ENCODE data around the gene RING1.

RING1 gene

DNA sequence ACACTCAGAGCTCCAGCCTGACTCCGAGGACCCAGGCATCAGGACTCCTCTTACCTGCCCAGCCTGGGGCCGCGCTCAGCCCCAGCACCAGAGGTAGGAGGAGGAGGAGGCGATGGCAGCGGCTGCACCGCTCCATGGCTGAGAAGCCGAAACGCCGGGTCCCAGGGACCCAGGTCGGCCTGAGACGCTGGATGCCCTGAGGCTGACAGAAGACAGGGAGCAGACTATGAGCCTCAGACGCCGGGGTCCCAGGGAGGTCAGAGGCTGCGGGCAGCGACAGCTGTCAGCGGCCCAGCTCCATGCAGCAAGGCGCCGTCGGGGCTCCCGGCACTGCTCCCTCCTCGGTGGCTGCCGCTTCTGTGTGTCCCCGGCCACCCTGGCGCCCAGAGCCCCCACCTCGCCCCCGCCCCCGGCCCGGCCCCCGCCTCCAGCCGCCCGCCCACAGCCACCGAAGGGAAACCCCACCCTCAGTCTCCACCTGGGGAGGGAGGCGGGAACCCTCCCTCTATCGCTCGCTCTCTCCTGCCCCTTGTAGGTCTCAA, 16.1 kb upstream of the RING1 start, which contains the start of gene COL11A2:
Gene COL11A2, minus strand, starts transcription at position 363 of the 542 bp plus-strand sequence. Its CDS starts 227 bp downstream, at position 136.
- no peak for DNase-seq (ENCODE audit: low read depth, low spot score)

DNA sequence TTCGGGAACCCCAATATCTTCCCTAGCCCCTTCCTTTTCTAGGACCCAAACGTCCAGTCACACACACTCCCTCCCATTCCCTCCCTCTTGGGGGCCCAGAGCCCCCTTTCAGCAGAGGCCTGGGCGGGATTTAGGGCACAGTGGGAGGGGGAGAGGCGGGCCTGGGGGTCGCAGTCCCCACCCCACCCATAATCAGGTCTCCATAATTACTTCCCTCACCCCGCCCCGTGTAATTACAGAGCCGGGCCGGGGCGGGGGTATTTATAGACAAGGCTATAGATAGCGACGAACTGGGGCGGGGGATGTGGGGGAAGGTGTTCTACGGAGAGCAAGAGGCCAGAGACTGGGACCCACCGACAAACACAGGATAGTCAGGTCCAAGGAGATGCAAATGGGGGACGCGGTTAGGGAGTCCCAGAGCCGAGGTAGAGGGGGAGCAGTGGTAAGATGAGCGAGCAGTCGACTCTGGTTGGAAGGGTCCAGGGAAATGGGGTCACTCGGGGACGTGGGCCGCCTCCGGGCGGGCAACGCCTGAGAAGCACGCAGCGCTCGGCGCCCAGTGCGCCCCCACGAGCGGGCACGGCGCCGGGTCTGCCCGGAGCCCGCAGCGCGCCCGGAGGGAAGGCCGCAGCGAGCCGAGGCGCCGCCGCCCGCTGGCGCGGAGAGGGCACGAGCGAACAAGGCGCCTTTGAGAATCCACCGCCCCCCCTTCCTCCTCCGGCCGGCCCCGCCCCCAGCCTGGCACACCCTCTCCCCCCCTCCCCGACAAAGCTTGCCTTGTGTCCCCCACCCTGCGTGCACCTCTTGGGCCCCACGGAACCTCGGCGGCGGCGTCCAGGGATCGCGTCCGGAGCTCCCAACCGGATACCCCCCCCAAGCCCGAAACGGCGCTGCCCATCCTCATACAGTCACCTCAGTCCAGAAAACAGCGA, 15.4 kb upstream of the RING1 start:
- DNase-seq (ENCODE audit: low read depth, low spot score): no peak

- DNase-seq (ENCODE audit: low read depth, low spot score): no peak
These were observed 14.7 kb upstream of the RING1 start for GRCh38 chr6:33193619-33194018.

DNA sequence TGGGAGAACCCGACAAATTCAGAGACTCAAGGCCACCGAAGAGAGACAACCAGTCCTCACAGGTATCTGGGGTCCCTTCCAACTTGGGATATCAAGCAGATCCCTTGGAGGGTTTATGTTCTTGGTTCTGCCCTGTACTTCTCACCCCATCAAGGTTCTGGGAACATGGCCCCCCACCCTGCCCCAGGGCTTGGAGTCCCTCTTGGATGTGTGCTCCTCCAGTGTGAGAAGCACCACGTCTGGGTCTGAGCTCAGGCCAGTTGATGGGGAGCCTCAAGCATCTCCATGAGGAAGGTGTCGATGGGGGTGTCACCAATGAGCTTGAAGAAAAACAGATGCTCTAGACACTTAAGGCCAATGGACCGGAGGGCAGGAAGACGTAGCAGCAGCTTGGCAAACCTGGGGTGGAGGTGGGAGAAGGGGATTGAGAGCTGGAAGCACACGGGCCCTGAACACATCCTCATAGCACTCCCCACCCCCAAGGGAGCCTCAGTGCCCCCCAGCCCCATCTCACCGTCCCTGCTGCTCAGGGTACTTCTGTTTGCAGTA, 13.8 kb upstream of the RING1 start:
- no peak for DNase-seq (ENCODE audit: low read depth, low spot score)

- DNase-seq (ENCODE audit: low read depth, low spot score): no peak
These were observed 12.8 kb upstream of the RING1 start for GRCh38 chr6:33195304-33196165.

DNA sequence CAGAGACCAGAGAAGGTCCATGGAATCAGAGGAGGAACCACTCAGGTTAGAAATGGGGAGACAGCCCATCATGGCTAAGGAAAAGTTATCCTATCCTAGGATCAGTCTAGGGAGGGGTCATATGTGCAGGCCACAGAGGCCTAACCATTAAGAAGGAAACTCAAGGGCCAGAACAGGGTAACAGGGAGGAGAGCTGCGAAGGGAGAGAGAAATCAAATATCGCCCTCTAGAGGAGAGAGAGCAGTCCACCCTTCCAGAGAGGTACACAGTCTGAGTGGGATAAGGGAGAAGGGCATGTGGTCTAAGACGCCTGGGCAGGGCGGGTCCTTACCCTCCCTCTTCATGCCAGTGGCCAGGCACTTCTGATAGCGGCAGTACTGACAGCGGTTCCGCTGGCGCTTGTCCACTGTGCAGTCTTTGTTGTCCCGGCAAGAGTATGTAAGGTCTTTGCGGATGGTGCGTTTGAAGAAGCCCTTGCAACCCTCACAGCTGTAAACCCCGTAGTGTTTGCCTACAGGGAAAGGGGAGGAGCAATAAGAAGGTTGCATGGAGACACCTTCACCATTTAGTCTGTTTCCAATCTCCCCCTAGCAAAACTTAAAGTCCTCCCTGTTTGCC, 10.8 kb upstream of the RING1 start:
- no peak for DNase-seq (ENCODE audit: low read depth, low spot score)

DNA sequence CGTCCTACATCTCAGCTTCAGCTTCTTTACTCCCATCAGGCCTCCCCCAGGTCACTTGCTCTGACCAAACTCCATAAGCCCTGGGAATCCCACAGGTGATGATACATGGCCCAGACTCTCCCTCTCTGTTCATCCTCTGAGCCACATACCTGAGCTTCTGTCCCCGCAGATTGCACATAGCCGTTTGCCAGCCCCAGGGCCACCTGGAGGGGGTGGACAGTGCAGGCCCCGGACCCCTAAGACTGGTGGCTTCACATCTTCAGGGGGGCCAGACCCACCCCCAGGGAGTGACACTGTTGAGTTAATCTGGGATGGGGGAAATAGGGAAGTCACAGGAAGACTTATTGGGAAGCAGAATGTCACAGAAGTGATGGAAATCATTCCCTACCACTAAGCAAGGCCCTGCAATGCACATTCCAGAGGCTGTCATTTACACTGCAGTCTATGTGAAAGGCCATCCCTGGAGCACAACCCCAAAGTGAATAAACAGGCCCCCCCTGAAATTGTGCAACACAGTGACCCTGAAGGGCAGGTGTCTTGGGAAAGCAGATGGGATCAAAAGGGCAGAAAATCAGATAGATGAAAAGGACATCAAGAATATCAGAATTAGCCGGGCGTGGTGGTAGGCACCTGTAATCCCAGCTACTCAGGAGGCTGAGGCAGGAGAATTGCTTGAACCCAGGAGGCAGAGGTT, 10.0 kb upstream of the RING1 start:
- DNase-seq (ENCODE audit: low read depth, low spot score): no peak

DNA sequence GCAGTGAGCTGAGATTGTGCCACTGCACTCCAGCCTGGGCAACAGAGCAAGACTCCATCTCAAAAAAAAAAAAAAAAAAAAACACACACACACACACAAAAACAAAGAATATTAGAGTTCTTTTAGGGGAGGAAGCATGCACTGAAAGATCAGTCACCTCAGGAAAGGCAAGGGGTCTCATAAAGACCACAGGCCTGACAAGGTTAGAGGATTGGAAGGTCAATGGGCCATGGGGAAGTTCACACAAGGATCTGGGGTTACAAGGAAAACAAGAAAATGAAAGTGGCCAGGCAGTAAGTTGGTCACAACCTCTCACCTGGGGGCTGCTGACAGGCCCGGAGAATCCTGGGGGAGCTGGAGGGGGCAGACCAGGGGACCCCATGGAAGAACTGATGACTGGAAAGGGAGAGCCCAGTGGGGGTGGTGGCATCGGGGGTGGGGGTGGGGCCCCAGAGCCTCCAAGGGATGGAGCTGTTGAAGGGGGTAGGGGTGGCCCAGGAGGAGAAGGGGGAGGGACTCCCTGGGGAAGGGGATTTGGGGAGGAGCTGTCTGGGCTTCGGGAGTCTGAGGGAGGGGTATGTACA, 9.4 kb upstream of the RING1 start:
- DNase-seq (ENCODE audit: low read depth, low spot score): no peak

GRCh38 chr6:33199687-33200218, 8.5 kb upstream of the RING1 start:
- peak; percentile 45 for DNase-seq (ENCODE audit: low read depth, low spot score)

GRCh38 chr6:33200219-33201146, 7.8 kb upstream of the RING1 start, which contains the start of the genes RXRB and SLC39A7:
RXRB (minus strand) TSS chr6:33200665; CDS start chr6:33200476, 189 bp downstream.
SLC39A7 (plus strand) TSS chr6:33200867; CDS start chr6:33201246, 379 bp downstream.
- peak; percentile 97 for DNase-seq (ENCODE audit: low read depth, low spot score)

- no peak for DNase-seq (ENCODE audit: low read depth, low spot score)
These were observed 7.2 kb upstream of the RING1 start for GRCh38 chr6:33201147-33201545.

- DNase-seq (ENCODE audit: low read depth, low spot score): no peak
These were observed 6.4 kb upstream of the RING1 start for GRCh38 chr6:33201935-33202334.

- no peak for DNase-seq (ENCODE audit: low read depth, low spot score)
These were observed 5.5 kb upstream of the RING1 start for GRCh38 chr6:33202799-33203198.

DNA sequence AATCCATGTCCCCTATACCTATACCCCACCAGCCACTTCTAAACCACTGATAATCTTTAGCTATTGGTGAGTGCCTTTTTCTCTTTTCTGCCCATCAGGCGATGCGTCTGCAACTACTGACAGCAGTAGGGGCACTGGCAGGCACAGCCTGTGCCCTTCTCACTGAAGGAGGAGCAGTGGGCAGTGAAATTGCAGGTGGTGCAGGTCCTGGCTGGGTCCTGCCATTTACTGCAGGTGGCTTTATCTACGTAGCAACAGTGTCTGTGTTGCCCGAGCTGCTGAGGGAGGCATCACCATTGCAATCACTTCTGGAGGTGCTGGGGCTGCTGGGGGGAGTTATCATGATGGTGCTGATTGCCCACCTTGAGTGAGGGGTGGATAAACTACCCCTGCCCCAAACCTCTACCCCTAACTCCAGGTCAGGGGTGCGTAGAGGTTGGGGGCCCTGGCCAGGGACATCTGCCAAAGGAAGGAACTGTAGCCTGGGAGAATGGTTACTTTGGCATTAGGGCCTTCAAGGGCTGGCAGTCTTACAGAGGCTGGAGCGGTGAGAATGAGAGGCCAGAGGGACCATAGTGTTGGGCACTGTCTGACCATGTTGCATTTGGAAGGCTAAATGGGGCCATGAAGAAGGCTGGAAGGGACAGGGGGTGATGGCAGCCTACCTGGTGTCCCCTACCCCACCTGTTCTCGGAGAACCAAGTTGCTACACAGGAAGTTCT, 4.7 kb upstream of the RING1 start:
- DNase-seq (ENCODE audit: low read depth, low spot score): no peak

DNA sequence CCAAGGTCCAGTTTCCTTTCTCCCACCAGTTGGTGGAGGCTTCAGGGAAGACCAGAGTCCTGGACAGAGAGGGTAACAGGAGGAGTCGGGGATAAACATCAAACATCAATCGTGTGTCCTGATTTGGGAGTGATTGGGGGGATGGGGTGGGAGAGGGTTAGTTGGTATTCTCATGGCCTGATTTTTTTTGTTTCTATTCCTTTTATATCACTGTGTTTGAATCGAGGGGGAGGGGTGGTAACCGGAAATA, 4.2 kb upstream of the RING1 start:
- DNase-seq (ENCODE audit: low read depth, low spot score): no peak

DNA sequence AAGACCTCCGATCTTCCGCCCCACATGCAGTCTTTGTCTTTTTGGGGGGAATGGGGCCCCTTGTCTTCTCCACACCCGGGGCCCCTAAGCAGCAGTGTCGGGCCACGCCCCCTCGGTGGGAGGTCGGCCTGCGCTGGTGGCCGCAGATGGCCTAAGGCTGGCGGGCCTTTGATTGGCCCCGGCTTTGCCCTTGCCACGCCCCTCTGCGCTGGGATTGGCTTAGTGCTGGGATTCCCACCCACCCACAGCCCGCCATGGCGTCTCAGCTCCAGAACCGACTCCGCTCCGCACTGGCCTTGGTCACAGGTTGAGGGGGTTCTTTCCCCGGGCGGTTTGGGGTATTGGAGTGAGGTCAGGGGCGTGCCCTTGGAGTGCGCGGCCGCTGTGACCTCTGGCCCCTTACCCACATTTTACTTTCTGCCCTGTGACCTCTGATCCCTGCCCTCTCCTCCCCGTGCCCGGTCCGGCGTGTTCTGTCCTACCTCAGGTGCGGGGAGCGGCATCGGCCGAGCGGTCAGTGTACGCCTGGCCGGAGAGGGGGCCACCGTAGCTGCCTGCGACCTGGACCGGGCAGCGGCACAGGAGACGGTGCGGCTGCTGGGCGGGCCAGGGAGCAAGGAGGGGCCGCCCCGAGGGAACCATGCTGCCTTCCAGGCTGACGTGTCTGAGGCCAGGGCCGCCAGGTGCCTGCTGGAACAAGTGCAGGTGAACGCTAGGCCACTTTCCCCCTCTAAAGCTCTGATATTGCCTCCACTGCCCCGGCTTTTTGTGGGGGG, 3.7 kb upstream of the RING1 start, which contains the start of gene HSD17B8:
Gene HSD17B8, plus strand, starts transcription at position 241 of the 776 bp plus-strand sequence. Its CDS starts 14 bp downstream, at position 255.
- peak; percentile 84 for DNase-seq (ENCODE audit: low read depth, low spot score)
